PC-3 (cell line): ENCODE results near the gene CNTN4. TPM values are rescaled to one million over a fixed set of nuclear protein-coding genes. Genes with fewer than 3 reads are reported as not detected.

Experiments
- ATAC-seq: fragments of 200-7000 bp; cut with Tn5 transposase; 2 replicates; pipeline ENCODE4 v1.9.1; 2020; ENCODE audit warnings: mild to moderate bottlenecking, moderate library complexity
- BruUV-seq: library from RNA; stranded (reverse); fragments of 400-500 nt; replicated peaks from 2 replicates; lab custom pipeline; 2021; lab: Mats Ljungman, UMichigan
- CTCF ChIA-PET: fragments of 300-600 bp; sonication (Branson Sonifier 250); formaldehyde crosslinking; loops from one replicate; lab custom pipeline; 2022; ENCODE audit warnings: antibody characterized with exemption; lab: Charles Lee
- POLR2A ChIA-PET: fragments of 300-600 bp; sonication (Branson Sonifier 250); formaldehyde crosslinking; loops from one replicate; lab custom pipeline; 2022; ENCODE audit warnings: antibody characterized with exemption; ENCODE audit not compliant: unreplicated experiment; lab: Charles Lee
- DNase-seq: peaks from one replicate; pipeline ENCODE4 v3.0.0-alpha.2; 2015
- H2AFZ ChIP-seq: fragments of 300-600 bp; sonication (generic); 2 replicates; pipeline ENCODE4 v1.6.0; 2016; ENCODE audit warnings: antibody characterized with exemption, low read length
- H3F3A ChIP-seq: fragments of 300-600 bp; sonication (generic); one replicate; pipeline ENCODE4 v1.6.0; 2017; ENCODE audit warnings: antibody characterized with exemption, low read length, control low read depth, mild to moderate bottlenecking; ENCODE audit not compliant: unreplicated experiment
- H3K27ac ChIP-seq: fragments of 300-600 bp; sonication (generic); 2 replicates; pipeline ENCODE4 v1.5.1; 2016; ENCODE audit warnings: mild to moderate bottlenecking, low read length
- H3K27me3 ChIP-seq: fragments of 300-600 bp; sonication (generic); 2 replicates; pipeline ENCODE4 v1.6.1; 2016; ENCODE audit warnings: low read length, mixed read lengths
- H3K36me3 ChIP-seq: fragments of 300-600 bp; sonication (generic); 2 replicates; pipeline ENCODE4 v1.6.1; 2016; ENCODE audit warnings: low read depth, mixed run types, low read length, mixed read lengths
- H3K4me1 ChIP-seq: fragments of 300-600 bp; sonication (generic); 2 replicates; pipeline ENCODE4 v1.5.1; 2016; ENCODE audit warnings: low read length; ENCODE audit not compliant: insufficient read depth
- H3K4me2 ChIP-seq: fragments of 300-600 bp; sonication (generic); 2 replicates; pipeline ENCODE4 v1.6.0; 2016; ENCODE audit warnings: low read length
- H3K4me3 ChIP-seq: fragments of 300-600 bp; sonication (generic); 2 replicates; pipeline ENCODE4 v1.5.1; 2016; ENCODE audit warnings: mild to moderate bottlenecking, low read length, mixed read lengths
- H3K79me2 ChIP-seq: fragments of 300-600 bp; sonication (generic); 2 replicates; pipeline ENCODE4 v1.6.1; 2017; ENCODE audit warnings: low read length, mixed read lengths
- H3K9ac ChIP-seq: fragments of 300-600 bp; sonication (generic); 2 replicates; pipeline ENCODE4 v1.6.0; 2016; ENCODE audit warnings: mild to moderate bottlenecking, low read length
- H3K9me2 ChIP-seq: fragments of 300-600 bp; sonication (generic); replicated peaks from 2 replicates; pipeline ENCODE4 v1.6.1; 2016; ENCODE audit warnings: mixed run types, low read length, mixed read lengths
- H3K9me3 ChIP-seq: fragments of 300-600 bp; sonication (generic); 2 replicates; pipeline ENCODE4 v1.6.1; 2016; ENCODE audit warnings: low read length, mixed read lengths
- H4K20me1 ChIP-seq: fragments of 300-600 bp; sonication (generic); 2 replicates; pipeline ENCODE4 v1.6.1; 2016; ENCODE audit warnings: low read length, mixed read lengths
- EZH2 ChIP-seq: fragments of 300-600 bp; sonication (generic); IDR thresholded peaks from one replicate; pipeline ENCODE4 v1.6.1; 2017; ENCODE audit warnings: antibody characterized with exemption, mild to moderate bottlenecking, low read length; ENCODE audit not compliant: unreplicated experiment
- EZH2phosphoT487 ChIP-seq: fragments of 300-600 bp; sonication (generic); IDR thresholded peaks from 2 replicates; pipeline ENCODE4 v1.6.1; 2018; ENCODE audit warnings: mild to moderate bottlenecking, antibody characterized with exemption, low read length, borderline replicate concordance
- intact Hi-C: fragments of 100-400 bp; cut with micrococcal nuclease; formaldehyde crosslinking; loops from 2 replicates; pipeline ENCODE4 v1.9.0; 2023
- total RNA-seq: library from RNA; depleted of rRNA; stranded (reverse); fragments of >200 nt; gene quantifications from 2 replicates; pipeline ENCODE4 v1.2.3, GENCODE V29; 2014
- TF ChIP-seq, protein P1 (sequence below): fragments of 300-600 bp; sonication (generic); conservative IDR thresholded peaks from 2 replicates; pipeline ENCODE4 v1.5.1; 2017; ENCODE audit warnings: antibody characterized with exemption, low read depth, mild to moderate bottlenecking, low read length

The CNTN4 gene
- total RNA-seq, 1 experiment from 2014 or later: not detected

DNA sequence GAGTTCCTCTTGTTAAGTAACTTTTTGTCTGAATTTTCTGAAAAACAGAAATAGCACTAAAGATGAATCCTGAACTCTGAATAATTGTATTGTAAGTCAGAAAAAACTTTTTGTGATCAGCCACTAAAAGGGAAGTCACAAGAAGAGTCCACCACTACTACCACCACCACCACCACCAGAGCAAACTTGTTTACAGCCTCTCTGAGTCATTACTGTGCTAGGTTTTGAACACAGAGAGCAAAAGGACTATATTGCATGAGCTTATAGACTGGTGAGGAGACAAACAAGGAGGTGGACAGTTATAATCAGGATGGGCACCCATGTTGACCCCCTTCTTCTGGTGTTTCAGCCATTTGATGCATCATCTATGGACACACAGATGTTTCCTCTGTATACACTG lies 869.8 kb downstream of the CNTN4 start:
- H3K4me2 ChIP-seq: no peak overlapping the region
- no peak overlapping the region for H2AFZ ChIP-seq
- no TSS peak for BruUV-seq
- no peaks in the 10 kb centered on the region for H3K27me3 ChIP-seq
- no peaks in the 10 kb centered on the region for H3K9me2 ChIP-seq
- no peaks in the 10 kb centered on the region for H3K4me1 ChIP-seq
- H4K20me1 ChIP-seq: no peaks in the 10 kb centered on the region
- no peaks in the 10 kb centered on the region for H3K36me3 ChIP-seq
- no peak for DNase-seq
- no peak for ATAC-seq
- H3K79me2 ChIP-seq: no peaks in the 10 kb centered on the region
- H3K9me3 ChIP-seq: peaks cover 5% of the 10 kb centered on the region; the same call in 1 of the 2 replicates
- TF ChIP-seq EZH2phosphoT487: no peak
- TF ChIP-seq, protein P1, sequence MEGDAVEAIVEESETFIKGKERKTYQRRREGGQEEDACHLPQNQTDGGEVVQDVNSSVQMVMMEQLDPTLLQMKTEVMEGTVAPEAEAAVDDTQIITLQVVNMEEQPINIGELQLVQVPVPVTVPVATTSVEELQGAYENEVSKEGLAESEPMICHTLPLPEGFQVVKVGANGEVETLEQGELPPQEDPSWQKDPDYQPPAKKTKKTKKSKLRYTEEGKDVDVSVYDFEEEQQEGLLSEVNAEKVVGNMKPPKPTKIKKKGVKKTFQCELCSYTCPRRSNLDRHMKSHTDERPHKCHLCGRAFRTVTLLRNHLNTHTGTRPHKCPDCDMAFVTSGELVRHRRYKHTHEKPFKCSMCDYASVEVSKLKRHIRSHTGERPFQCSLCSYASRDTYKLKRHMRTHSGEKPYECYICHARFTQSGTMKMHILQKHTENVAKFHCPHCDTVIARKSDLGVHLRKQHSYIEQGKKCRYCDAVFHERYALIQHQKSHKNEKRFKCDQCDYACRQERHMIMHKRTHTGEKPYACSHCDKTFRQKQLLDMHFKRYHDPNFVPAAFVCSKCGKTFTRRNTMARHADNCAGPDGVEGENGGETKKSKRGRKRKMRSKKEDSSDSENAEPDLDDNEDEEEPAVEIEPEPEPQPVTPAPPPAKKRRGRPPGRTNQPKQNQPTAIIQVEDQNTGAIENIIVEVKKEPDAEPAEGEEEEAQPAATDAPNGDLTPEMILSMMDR: no peak
- no peak for TF ChIP-seq EZH2
- no peaks in the 10 kb centered on the region for H3F3A ChIP-seq
- no peak overlapping the region for H3K27ac ChIP-seq
- CTCF ChIA-PET: no interaction called here
- POLR2A ChIA-PET: no interaction called here
- H3K4me3 ChIP-seq: no peak overlapping the region
- H3K9ac ChIP-seq: no peak overlapping the region
- intact Hi-C loops: no loop called here

DNA sequence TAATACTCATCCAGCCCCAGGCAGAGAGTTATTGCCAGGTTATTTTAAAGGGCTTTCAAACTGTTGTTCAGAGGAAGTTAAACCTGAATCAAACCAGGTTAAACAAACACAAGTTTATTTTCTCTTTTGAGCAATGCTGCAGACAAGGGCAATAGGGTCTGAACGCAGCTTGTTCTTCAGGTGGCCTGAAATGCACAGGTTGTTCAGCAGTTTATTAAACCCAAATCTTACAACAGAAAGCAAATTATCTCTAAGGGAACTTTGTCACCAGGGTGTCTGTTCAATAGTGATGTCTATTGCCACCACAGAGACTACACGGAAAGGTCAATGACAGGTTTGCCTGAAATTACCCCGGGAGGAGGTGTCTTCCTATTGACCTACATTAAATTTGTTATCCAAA lies 877.5 kb downstream of the CNTN4 start:
- Histone ChIP-seq H3F3A (no peaks in the 10 kb centered on the region), H3K9me3 (peaks cover 17% of the 10 kb centered on the region; the same call in 1 of the 2 replicates), H3K36me3 (no peaks in the 10 kb centered on the region), H3K27me3 (no peaks in the 10 kb centered on the region), H2AFZ (no peak overlapping the region), H3K27ac (no peak overlapping the region), H3K79me2 (no peaks in the 10 kb centered on the region), H3K9ac (no peak overlapping the region), H3K4me1 (no peaks in the 10 kb centered on the region), H3K4me2 (no peak overlapping the region), H4K20me1 (no peaks in the 10 kb centered on the region), H3K4me3 (no peak overlapping the region), H3K9me2 (no peaks in the 10 kb centered on the region)
- ATAC-seq: no peak
- ChIA-PET CTCF (no interaction called here), POLR2A (no interaction called here)
- DNase-seq: no peak
- no TSS peak for BruUV-seq
- intact Hi-C loops: no loop called here
- no peak for TF ChIP-seq EZH2
- TF ChIP-seq, protein P1: no peak
- TF ChIP-seq EZH2phosphoT487: no peak

DNA sequence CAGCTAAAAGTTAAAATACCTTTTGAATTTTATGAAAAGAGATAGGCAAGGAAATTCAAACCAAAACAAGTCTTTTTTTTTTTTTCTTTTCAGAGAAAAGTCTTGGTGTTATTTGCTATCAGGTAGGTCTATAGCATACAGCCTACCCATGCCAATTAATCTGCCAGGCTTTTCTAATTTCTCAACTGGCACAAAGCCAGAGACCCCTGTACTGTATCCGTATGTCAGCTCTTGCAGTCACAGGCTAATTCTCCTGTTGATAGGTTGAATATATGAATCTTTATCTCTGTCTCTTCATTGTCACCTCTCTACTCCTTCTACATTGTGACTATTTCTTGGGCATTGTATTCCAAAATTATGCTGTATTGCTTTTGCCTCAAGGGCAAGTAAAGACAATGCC lies 878.1 kb downstream of the CNTN4 start:
- ATAC-seq (no peak), DNase-seq (no peak)
- H4K20me1 ChIP-seq: no peaks in the 10 kb centered on the region
- H3K9me3 ChIP-seq: peaks cover 17% of the 10 kb centered on the region; the same call in 1 of the 2 replicates
- H3K27me3 ChIP-seq: no peaks in the 10 kb centered on the region
- no peak overlapping the region for H3K4me2 ChIP-seq
- H3K9me2 ChIP-seq: no peaks in the 10 kb centered on the region
- no peaks in the 10 kb centered on the region for H3K36me3 ChIP-seq
- no TSS peak for BruUV-seq
- no peak overlapping the region for H3K9ac ChIP-seq
- H2AFZ ChIP-seq: no peak overlapping the region
- H3K79me2 ChIP-seq: no peaks in the 10 kb centered on the region
- intact Hi-C loops: no loop called here
- POLR2A ChIA-PET: no interaction called here
- H3K27ac ChIP-seq: no peak overlapping the region
- CTCF ChIA-PET: no interaction called here
- no peaks in the 10 kb centered on the region for H3F3A ChIP-seq
- no peak overlapping the region for H3K4me3 ChIP-seq
- H3K4me1 ChIP-seq: no peaks in the 10 kb centered on the region
- TF ChIP-seq, protein P1: no peak
- TF ChIP-seq EZH2 (no peak), EZH2phosphoT487 (no peak)
